ENCODE data around the gene RETSAT.

- TF ChIP-seq, protein P1, sequence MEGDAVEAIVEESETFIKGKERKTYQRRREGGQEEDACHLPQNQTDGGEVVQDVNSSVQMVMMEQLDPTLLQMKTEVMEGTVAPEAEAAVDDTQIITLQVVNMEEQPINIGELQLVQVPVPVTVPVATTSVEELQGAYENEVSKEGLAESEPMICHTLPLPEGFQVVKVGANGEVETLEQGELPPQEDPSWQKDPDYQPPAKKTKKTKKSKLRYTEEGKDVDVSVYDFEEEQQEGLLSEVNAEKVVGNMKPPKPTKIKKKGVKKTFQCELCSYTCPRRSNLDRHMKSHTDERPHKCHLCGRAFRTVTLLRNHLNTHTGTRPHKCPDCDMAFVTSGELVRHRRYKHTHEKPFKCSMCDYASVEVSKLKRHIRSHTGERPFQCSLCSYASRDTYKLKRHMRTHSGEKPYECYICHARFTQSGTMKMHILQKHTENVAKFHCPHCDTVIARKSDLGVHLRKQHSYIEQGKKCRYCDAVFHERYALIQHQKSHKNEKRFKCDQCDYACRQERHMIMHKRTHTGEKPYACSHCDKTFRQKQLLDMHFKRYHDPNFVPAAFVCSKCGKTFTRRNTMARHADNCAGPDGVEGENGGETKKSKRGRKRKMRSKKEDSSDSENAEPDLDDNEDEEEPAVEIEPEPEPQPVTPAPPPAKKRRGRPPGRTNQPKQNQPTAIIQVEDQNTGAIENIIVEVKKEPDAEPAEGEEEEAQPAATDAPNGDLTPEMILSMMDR (IDR thresholded peaks at IDR 0.05): no peak
- TF ChIP-seq POLR2A (IDR thresholded peaks at IDR 0.05): no peak
Observed at GRCh38 chr2:85401844-85402243, 47.5 kb upstream of the RETSAT start.
